Measurements from ENCODE around the gene TMEM9B. TPM values are rescaled to one million over a fixed set of nuclear protein-coding genes. Genes with fewer than 3 reads are reported as not detected.
"Not testable (repeated sequence)": the region's sequence is repeated elsewhere in the genome, so short reads cannot be mapped to it uniquely, and the experiment has no call there.

Gene TMEM9B
- total RNA-seq, 3 donors from 2014 or later (not counting 1 experiment from before 2014, with no cell fraction given) = 46.5 to 55.2 (median 51.4) TPM

DNA sequence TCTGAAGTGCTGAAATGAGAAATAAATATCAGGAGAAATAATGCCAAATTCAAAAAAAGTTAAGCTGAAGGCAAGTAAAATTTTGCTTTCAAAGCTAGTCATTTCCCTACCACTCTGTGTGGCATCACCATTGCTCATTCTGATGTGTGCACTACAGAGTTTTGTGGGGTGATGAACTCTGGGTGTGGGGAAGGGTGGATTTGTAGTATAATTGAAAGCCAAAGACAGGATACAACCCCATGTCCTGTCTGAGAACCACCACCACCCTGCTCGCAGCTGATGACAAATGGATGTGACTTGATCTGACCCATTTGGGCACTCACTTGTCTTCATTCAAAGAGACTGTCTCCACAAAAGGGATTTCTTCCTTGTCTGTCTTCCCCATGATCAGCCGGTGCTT lies 19.3 kb upstream of the TMEM9B start:
- no peaks in the 10 kb centered on the region for H3K36me3 ChIP-seq (ENCODE audit: control insufficient read depth, insufficient read depth, low read length)
- WGBS (ENCODE audit: insufficient coverage) = 70% methylated on average over 2 of the region's 2 CpGs
- no peaks in the 10 kb centered on the region for H3K4me1 ChIP-seq (ENCODE audit: control insufficient read depth, insufficient read depth, low read length)
- Mint-ChIP-seq H3K27me3 (ENCODE audit: low read depth in 2 of 2) (peaks cover 0 to 7% of the 10 kb centered on the region in 2 donors), H3K4me1 (peaks cover 0 to 15% of the 10 kb centered on the region in 2 donors), H3K27ac (no peak overlapping the region), H3K9me3 (no peaks in the 10 kb centered on the region), H3K4me3 (no peak overlapping the region), H3K36me3 (no peaks in the 10 kb centered on the region)
- TF ChIP-seq, protein P1, sequence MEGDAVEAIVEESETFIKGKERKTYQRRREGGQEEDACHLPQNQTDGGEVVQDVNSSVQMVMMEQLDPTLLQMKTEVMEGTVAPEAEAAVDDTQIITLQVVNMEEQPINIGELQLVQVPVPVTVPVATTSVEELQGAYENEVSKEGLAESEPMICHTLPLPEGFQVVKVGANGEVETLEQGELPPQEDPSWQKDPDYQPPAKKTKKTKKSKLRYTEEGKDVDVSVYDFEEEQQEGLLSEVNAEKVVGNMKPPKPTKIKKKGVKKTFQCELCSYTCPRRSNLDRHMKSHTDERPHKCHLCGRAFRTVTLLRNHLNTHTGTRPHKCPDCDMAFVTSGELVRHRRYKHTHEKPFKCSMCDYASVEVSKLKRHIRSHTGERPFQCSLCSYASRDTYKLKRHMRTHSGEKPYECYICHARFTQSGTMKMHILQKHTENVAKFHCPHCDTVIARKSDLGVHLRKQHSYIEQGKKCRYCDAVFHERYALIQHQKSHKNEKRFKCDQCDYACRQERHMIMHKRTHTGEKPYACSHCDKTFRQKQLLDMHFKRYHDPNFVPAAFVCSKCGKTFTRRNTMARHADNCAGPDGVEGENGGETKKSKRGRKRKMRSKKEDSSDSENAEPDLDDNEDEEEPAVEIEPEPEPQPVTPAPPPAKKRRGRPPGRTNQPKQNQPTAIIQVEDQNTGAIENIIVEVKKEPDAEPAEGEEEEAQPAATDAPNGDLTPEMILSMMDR (IDR thresholded peaks at IDR 0.05) = no peak
- no peaks in the 10 kb centered on the region for H3K27me3 ChIP-seq (ENCODE audit: control insufficient read depth, insufficient read depth, low read length)
- H3K9me3 ChIP-seq (ENCODE audit: control insufficient read depth, insufficient read depth, low read length) = no peaks in the 10 kb centered on the region
- no peak for ATAC-seq
- H3K4me3 ChIP-seq (ENCODE audit: low read length) = no peak overlapping the region
- DNase-seq = no peak
- H3K27ac ChIP-seq (ENCODE audit: low read length) = no peak overlapping the region
- intact Hi-C loops (cut with micrococcal nuclease) = no loop called here

DNA sequence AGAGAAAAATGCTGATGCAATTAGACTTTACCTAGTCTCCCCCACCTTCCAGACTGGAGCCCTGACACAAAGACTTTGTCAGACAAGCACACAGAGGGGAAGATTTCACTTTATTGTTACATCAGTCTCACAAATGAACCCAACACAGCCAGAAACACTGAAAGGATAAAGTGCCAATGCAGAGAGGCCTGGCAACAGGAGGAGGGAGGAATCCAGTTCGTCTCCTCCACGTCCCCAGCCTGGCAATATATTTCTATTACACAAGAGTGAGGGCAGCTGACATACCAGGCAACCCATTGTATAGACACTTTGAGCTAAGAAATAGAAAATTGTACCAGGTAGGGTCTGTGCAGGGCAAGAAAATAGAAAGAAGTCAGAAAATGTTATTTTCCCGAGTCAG lies 16.2 kb upstream of the TMEM9B start:
- H3K9me3 ChIP-seq (ENCODE audit: control insufficient read depth, insufficient read depth, low read length) = no peaks in the 10 kb centered on the region
- H3K4me1 ChIP-seq (ENCODE audit: control insufficient read depth, insufficient read depth, low read length) = no peaks in the 10 kb centered on the region
- no peaks in the 10 kb centered on the region for H3K36me3 ChIP-seq (ENCODE audit: control insufficient read depth, insufficient read depth, low read length)
- 100% methylated on average over 1 of the region's 3 CpGs for WGBS (ENCODE audit: insufficient coverage)
- DNase-seq (no peak), ATAC-seq (no peak)
- H3K27me3 ChIP-seq (ENCODE audit: control insufficient read depth, insufficient read depth, low read length) = no peaks in the 10 kb centered on the region
- Mint-ChIP-seq H3K4me3 (no peak overlapping the region), H3K36me3 (no peaks in the 10 kb centered on the region), H3K4me1 (no peaks in the 10 kb centered on the region), H3K27ac (no peak overlapping the region), H3K9me3 (no peaks in the 10 kb centered on the region), H3K27me3 (ENCODE audit: low read depth in 2 of 2) (no peaks in the 10 kb centered on the region)
- H3K4me3 ChIP-seq (ENCODE audit: low read length) = no peak overlapping the region
- TF ChIP-seq, protein P1 (IDR thresholded peaks at IDR 0.05) = no peak
- intact Hi-C loops (cut with micrococcal nuclease) = no loop called here
- H3K27ac ChIP-seq (ENCODE audit: low read length) = no peak overlapping the region

DNA sequence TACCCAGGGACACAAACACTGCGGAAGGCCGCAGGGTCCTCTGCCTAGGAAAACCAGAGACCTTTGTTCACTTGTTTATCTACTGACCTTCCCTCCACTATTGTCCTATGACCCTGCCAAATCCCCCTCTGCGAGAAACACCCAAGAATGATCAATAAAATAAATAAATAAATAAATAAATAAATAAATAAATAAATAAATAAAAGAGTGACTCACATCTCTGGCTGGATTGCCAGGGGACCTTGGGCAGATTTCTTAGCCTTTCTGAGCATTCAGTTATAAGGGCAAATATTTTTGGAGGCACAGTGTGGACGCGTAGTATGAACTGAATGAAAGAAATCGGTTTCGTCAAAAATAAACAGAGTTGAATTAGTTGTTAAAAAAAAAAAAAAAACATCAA lies 15.1 kb upstream of the TMEM9B start:
- no CpG with 5 or more reads among the region's 7 CpGs for WGBS (ENCODE audit: insufficient coverage)
- H3K9me3 ChIP-seq (ENCODE audit: control insufficient read depth, insufficient read depth, low read length); H3K4me3 Mint-ChIP-seq; H3K36me3 Mint-ChIP-seq; H3K27me3 Mint-ChIP-seq (ENCODE audit: low read depth in 2 of 2); H3K36me3 ChIP-seq (ENCODE audit: control insufficient read depth, insufficient read depth, low read length); H3K27me3 ChIP-seq (ENCODE audit: control insufficient read depth, insufficient read depth, low read length); H3K4me1 ChIP-seq (ENCODE audit: control insufficient read depth, insufficient read depth, low read length); DNase-seq; H3K9me3 Mint-ChIP-seq; intact Hi-C loops (cut with micrococcal nuclease); H3K4me1 Mint-ChIP-seq; H3K27ac Mint-ChIP-seq; H3K4me3 ChIP-seq (ENCODE audit: low read length); ATAC-seq; H3K27ac ChIP-seq (ENCODE audit: low read length): not testable (repeated sequence)

DNA sequence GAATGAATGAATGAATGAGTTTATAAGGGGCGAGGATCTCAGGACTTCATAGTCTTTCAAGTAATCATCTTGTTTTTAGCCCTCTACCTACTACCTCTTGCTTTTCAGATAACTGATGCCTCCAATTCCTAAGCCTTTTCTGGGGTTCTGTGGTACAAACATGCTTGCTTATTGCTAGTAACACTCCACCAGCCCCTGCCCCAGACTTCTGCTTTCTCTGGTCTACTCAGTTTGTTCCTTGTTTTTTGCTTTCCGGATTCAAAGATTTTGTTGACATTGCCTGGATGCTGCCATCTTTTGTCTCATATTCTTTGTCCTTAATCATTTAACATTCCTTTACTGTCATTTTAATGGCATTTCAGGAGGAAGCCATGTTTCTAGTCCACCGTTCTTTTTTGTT lies 8.9 kb upstream of the TMEM9B start:
- H3K27ac Mint-ChIP-seq = no peak overlapping the region
- Histone ChIP-seq H3K36me3 (ENCODE audit: control insufficient read depth, insufficient read depth, low read length) (no peaks in the 10 kb centered on the region), H3K4me1 (ENCODE audit: control insufficient read depth, insufficient read depth, low read length) (no peaks in the 10 kb centered on the region), H3K27ac (ENCODE audit: low read length) (no peak overlapping the region), H3K9me3 (ENCODE audit: control insufficient read depth, insufficient read depth, low read length) (no peaks in the 10 kb centered on the region), H3K4me3 (ENCODE audit: low read length) (no peak overlapping the region), H3K27me3 (ENCODE audit: control insufficient read depth, insufficient read depth, low read length) (no peaks in the 10 kb centered on the region)
- no peaks in the 10 kb centered on the region for H3K27me3 Mint-ChIP-seq (ENCODE audit: low read depth in 2 of 2)
- ATAC-seq (no peak), DNase-seq (no peak)
- H3K9me3 Mint-ChIP-seq = no peaks in the 10 kb centered on the region
- no peaks in the 10 kb centered on the region for H3K36me3 Mint-ChIP-seq
- TF ChIP-seq, protein P1 (IDR thresholded peaks at IDR 0.05) = no peak
- intact Hi-C loops (cut with micrococcal nuclease) = no loop called here
- 75% methylated on average over 3 of the region's 3 CpGs for WGBS (ENCODE audit: insufficient coverage)
- no peaks in the 10 kb centered on the region for H3K4me1 Mint-ChIP-seq
- H3K4me3 Mint-ChIP-seq = no peak overlapping the region

All from natural killer cell (primary cell).